GM21576 (cell line): Measurements from ENCODE around the gene PPP4R2.
"Not testable (repeated sequence)": the region's sequence is repeated elsewhere in the genome, so short reads cannot be mapped to it uniquely, and the experiment has no call there.

Experiments
- ATAC-seq: cut with Tn5 transposase; IDR thresholded peaks from one replicate; pipeline ENCODE4 v1.9.1; 2021; ENCODE audit warnings: mild to moderate bottlenecking, moderate library complexity; ENCODE audit not compliant: unreplicated experiment

The PPP4R2 gene

GRCh38 chr3:73021301-73021835, 24.8 kb downstream of the PPP4R2 start:
- no peak for ATAC-seq

GRCh38 chr3:73024836-73025235, 28.2 kb downstream of the PPP4R2 start:
- ATAC-seq: no peak

- ATAC-seq: no peak
These were observed 29.6 kb downstream of the PPP4R2 start for GRCh38 chr3:73026111-73026759.

- ATAC-seq: no peak
These were observed 30.1 kb downstream of the PPP4R2 start for GRCh38 chr3:73026760-73027113.

GRCh38 chr3:73028803-73029202, 32.2 kb downstream of the PPP4R2 start:
- no peak for ATAC-seq

- no peak for ATAC-seq
These were observed 32.7 kb downstream of the PPP4R2 start for GRCh38 chr3:73029321-73029796.

- no peak for ATAC-seq
These were observed 33.5 kb downstream of the PPP4R2 start for GRCh38 chr3:73030073-73030597.

- no peak for ATAC-seq
These were observed 35.0 kb downstream of the PPP4R2 start for GRCh38 chr3:73031573-73032103.

- no peak for ATAC-seq
These were observed 40.3 kb downstream of the PPP4R2 start for GRCh38 chr3:73036694-73037591.

- no peak for ATAC-seq
These were observed 44.9 kb downstream of the PPP4R2 start for GRCh38 chr3:73041537-73041936.

GRCh38 chr3:73043414-73043813, 46.8 kb downstream of the PPP4R2 start:
- no peak for ATAC-seq

- no peak for ATAC-seq
These were observed 48.8 kb downstream of the PPP4R2 start for GRCh38 chr3:73045391-73045790.

- no peak for ATAC-seq
These were observed 49.6 kb downstream of the PPP4R2 start for GRCh38 chr3:73046195-73046594.

GRCh38 chr3:73049319-73049718, 52.7 kb downstream of the PPP4R2 start:
- ATAC-seq: no peak

GRCh38 chr3:73052857-73053256, 56.2 kb downstream of the PPP4R2 start:
- no peak for ATAC-seq

- ATAC-seq: no peak
These were observed 59.0 kb downstream of the PPP4R2 start for GRCh38 chr3:73055583-73055982.

GRCh38 chr3:73056014-73056844, 59.6 kb downstream of the PPP4R2 start:
- ATAC-seq: no peak

GRCh38 chr3:73056845-73057150, 60.2 kb downstream of the PPP4R2 start:
- no peak for ATAC-seq

- no peak for ATAC-seq
These were observed 63.7 kb downstream of the PPP4R2 start for GRCh38 chr3:73060302-73060723.

- no peak for ATAC-seq
These were observed 64.8 kb downstream of the PPP4R2 start, which contains the start of gene EBLN2 for GRCh38 chr3:73061416-73061815. EBLN2 (plus strand) TSS chr3:73061659; CDS start chr3:73062082, 423 bp downstream.

GRCh38 chr3:73066243-73066642, 69.6 kb downstream of the PPP4R2 start:
- not testable (repeated sequence) for ATAC-seq
